GM21576 (cell line): ENCODE measurements around the gene PLAAT2.
A peak's percentile ranks its signal among the peaks of the same experiment; 100 is the strongest.
"Not testable (repeated sequence)": the region's sequence is repeated elsewhere in the genome, so short reads cannot be mapped to it uniquely, and the experiment has no call there.

Source experiments
- ATAC-seq: cut with Tn5 transposase; IDR thresholded peaks from one replicate; pipeline ENCODE4 v1.9.1; 2021; ENCODE audit warnings: mild to moderate bottlenecking, moderate library complexity; ENCODE audit not compliant: unreplicated experiment

The PLAAT2 gene

GRCh38 chr11:63581224-63581623 lies 18.0 kb upstream of the PLAAT2 start:
- ATAC-seq, result not testable (repeated sequence)

DNA sequence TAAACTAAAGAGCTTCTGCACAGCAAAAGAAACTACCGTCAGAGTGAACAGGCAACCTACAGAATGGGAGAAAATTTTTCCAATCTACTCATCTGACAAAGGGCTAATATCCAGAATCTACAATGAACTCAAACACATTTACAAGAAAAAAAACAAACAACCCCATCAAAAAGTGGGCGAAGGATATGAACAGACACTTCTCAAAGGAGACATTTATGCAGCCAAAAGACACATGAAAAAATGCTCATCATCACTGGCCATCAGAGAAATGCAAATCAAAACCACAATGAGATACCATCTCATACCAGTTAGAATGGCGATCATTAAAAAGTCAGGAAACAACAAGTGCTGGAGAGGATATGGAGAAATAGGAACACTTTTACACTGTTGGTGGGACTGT lies 15.7 kb upstream of the PLAAT2 start:
- ATAC-seq, result not testable (repeated sequence)

GRCh38 chr11:63574856-63575602 lies 11.8 kb upstream of the PLAAT2 start:
- ATAC-seq, result no peak

DNA sequence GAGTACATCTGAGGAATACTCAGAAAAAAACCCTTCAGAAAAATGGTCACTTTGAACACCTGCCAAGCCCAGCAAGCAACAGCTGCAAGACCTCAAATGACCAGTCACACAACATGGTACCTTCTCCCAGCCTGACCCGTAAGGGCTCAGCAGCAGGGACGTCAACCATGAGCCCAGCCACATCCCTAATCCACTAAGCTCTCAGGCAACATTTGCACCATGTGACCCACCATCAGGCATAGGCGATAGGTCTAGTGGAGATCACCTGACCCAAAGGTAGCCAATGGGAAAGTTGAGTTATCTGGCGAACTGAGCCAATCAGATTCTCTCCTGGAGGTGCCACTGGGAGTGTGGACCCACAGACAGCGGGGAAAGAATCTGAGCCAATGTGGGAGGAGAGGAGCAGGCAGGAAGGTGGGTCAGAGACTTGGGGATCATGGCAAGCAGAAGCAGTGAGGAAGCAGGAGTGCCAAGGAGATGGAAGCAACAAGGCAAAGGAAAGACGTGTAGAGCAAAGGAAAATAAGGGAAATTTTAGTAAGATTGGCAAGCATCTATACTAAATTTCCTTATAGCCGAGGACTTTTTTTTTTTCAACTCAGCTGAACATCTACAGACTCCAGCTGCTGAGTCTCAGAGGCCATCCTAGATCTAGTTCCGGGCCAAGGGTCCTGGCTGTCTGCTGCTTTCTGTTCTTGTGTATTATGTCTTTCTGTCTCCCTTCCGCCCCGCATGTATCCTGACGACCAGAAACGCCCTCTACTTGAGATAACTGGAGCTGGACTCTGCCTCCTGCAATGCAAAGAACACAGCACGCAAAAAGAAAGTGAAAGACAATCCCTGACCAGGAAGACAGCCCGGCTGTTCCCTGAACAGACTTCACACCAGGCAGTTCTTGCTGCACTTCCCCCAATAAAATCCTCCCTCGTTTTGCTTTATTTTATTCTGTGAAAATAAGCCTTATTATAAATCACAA lies 11.0 kb upstream of the PLAAT2 start:
- ATAC-seq, result no peak

DNA sequence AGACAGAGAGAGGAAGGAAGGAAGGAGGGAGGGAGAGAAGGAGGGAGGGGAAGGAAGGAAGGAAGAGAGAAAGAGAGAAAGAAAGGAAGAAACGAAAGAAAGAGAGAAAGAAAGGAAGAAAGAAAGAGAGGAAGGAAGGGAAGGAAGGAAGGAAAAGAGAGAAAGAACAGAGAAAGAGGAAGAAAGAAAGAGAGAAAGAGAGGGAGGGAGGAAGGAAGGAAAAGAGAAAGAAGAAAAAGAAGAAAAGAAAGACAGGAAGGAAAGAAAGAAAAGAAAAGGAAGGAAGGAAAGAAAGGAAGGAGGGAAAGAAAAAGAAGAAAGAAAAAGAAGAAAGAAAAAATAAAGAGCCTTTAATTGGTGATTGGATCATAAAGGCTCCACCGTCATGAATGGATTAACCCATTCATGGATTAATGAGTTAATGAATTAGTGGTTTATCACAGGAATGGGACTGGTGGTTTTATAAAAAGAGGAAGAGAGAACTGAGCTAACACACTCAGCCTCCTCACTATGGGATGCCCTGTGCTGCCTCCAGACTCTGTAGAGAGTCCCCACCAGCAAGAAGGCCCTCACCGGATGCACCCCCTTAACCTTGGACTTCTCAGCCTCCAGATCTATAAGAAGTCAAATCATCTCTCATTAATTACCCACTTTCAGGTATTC lies 9.0 kb upstream of the PLAAT2 start:
- no peak for ATAC-seq

GRCh38 chr11:63569570-63569969 lies 6.4 kb upstream of the PLAAT2 start:
- no peak for ATAC-seq

GRCh38 chr11:63567044-63567840 lies 4.1 kb upstream of the PLAAT2 start:
- ATAC-seq, result peak; percentile 70

DNA sequence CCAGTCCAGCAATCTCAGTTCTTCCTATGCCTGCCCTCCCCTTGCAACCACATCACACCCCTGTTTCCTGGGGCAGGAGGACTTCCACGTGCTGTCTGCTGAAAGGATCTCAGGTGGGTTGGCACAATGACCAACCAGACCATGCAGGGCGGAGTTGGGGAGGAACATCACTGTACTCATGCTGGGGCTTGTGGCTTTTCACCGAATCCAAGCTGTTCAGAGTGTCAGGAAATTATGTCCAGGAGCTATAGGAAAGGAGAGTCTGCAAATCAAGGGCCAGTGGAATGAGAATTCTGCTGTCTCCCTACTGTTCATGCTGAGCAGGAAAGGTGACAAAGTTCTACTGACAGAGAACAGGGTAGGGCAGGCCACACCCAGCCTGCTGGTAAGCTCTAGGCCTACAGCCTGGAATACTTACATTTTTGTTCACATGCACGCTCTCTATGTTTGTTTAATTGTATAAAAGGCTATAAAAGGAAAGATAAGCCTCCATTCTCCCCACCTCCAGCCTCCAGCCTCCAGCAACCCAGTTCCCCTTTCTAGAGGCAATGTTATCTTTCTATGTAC lies 1.7 kb upstream of the PLAAT2 start:
- no peak for ATAC-seq

- ATAC-seq, result peak; percentile 57
Measured at GRCh38 chr11:63564056-63564774, 1.0 kb upstream of the PLAAT2 start.

- ATAC-seq, result no peak
Measured at GRCh38 chr11:63560506-63561180, 2.5 kb downstream of the PLAAT2 start.

GRCh38 chr11:63558459-63559157 lies 4.6 kb downstream of the PLAAT2 start:
- ATAC-seq, result no peak

DNA sequence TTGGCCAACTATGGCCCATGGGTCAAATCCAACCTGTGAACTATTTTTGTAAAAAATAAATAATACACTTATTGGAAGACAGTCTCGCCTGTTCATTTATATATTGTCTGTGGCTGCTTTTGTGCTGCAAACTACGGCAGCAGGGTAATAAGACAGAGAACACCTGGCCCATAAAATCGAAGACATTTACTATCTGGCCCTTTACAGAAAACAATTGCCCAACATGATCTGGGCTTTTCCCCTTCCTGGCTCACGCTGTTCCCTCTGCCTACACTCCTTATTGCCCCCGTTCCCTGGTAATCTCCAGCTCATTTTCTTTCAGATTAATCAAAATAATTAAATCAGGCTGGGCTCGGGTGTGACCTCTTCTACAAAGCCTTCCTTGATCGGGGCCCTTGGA lies 5.6 kb downstream of the PLAAT2 start:
- no peak for ATAC-seq

GRCh38 chr11:63556404-63557013 lies 6.7 kb downstream of the PLAAT2 start:
- ATAC-seq, result no peak

- no peak for ATAC-seq
Measured at GRCh38 chr11:63554877-63555223, 8.3 kb downstream of the PLAAT2 start.

GRCh38 chr11:63553759-63554158 lies 9.4 kb downstream of the PLAAT2 start:
- peak; percentile 79 for ATAC-seq

GRCh38 chr11:63552921-63553320 lies 10.3 kb downstream of the PLAAT2 start:
- ATAC-seq, result no peak

DNA sequence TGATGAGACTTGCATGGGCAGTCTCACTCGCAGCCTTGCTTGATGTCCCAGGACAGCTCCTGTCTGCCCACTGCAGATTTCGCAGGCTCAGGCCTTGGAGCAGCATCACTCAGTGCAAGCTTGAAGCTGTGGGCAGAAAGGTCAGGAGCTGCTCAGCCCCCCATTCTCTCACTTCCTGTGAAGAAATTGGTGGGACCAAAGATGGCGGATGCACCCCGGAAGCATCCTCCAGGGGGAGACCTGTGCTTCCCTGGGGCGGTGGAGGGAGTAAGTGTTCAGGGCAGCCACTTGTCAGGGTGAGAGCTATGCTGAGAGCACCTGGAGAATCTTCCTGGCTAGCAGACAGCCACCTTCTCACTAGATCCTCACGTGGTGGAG lies 11.3 kb downstream of the PLAAT2 start:
- ATAC-seq, result no peak
